ENCODE measurements around the gene ETV5. TPM values are rescaled to one million over a fixed set of nuclear protein-coding genes. Genes with fewer than 3 reads are reported as not detected.
"Not testable (repeated sequence)": the region's sequence is repeated elsewhere in the genome, so short reads cannot be mapped to it uniquely, and the experiment has no call there.

ETV5 gene
- total RNA-seq, 1 donor from 2014 or later, result 42.2 TPM

DNA sequence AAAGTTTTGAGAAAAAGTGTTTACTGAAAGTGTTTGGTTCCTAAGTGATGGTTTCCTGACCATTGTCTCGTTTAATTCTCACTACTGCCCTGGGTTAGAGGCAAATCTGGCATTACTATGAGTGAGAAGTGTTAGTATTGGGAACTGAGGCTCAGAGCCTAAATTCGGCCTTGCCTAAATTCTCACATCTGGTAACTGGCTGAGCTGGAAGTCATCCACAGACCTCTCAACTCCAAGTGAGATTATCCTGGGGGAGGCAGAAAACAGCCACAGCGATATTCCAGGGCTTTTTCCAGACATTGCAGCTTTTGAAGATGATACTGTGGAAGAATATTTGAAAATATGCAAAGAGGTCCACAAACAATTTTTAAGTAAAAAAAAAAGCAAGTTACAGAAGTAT, 86.0 kb downstream of the ETV5 start:
- H3K4me1 Mint-ChIP-seq (ENCODE audit: unreplicated experiment), result no peaks in the 10 kb centered on the region
- H3K27ac Mint-ChIP-seq, result no peak overlapping the region
- no peaks in the 10 kb centered on the region for H3K9me3 Mint-ChIP-seq
- DNase-seq (ENCODE audit: extremely low spot score, unreplicated experiment), result no peak
- H3K4me3 Mint-ChIP-seq, result no peak overlapping the region
- peaks cover 13% of the 10 kb centered on the region for H3K27me3 Mint-ChIP-seq
- no peaks in the 10 kb centered on the region for H3K36me3 Mint-ChIP-seq
- TF ChIP-seq, protein P1, sequence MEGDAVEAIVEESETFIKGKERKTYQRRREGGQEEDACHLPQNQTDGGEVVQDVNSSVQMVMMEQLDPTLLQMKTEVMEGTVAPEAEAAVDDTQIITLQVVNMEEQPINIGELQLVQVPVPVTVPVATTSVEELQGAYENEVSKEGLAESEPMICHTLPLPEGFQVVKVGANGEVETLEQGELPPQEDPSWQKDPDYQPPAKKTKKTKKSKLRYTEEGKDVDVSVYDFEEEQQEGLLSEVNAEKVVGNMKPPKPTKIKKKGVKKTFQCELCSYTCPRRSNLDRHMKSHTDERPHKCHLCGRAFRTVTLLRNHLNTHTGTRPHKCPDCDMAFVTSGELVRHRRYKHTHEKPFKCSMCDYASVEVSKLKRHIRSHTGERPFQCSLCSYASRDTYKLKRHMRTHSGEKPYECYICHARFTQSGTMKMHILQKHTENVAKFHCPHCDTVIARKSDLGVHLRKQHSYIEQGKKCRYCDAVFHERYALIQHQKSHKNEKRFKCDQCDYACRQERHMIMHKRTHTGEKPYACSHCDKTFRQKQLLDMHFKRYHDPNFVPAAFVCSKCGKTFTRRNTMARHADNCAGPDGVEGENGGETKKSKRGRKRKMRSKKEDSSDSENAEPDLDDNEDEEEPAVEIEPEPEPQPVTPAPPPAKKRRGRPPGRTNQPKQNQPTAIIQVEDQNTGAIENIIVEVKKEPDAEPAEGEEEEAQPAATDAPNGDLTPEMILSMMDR (conservative IDR thresholded peaks at IDR 0.05), result no peak

DNA sequence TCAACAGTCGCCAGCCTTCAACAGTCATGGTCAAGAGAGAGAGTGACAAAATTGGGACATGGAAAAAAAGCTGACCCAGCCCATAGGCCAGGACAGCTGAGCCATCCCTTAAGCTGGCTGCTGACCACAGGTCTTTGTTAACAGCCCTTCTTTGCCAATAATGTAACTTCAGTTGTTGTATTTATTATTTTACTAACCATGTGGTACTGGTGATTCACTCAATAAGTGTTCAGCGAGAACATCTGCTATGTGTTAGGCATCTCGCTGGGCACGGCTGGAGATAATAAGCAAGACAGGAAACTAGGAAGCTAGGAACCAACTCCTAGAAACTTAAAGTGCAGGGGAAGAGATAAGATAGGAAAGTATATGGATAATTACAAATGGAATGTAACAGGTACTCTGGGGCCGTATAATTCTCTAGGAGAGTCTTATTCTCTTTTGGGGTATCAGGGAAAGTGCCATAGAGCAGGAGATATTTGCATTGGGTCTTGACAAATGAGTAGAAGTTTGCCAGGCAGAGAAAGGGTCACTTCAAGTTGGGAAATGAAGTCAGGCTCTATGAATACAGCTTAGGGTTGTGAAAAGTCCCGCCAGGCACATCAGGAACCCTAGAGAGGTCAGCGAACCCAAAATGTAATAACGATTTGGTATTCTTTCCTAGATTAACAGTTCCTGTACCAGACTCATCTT, 87.1 kb downstream of the ETV5 start:
- TF ChIP-seq, protein P1 (conservative IDR thresholded peaks at IDR 0.05), result no peak
- Mint-ChIP-seq H3K4me1 (ENCODE audit: unreplicated experiment) (no peaks in the 10 kb centered on the region), H3K36me3 (no peaks in the 10 kb centered on the region), H3K27ac (no peak overlapping the region), H3K27me3 (peaks cover 13% of the 10 kb centered on the region), H3K4me3 (no peak overlapping the region), H3K9me3 (no peaks in the 10 kb centered on the region)
- no peak for DNase-seq (ENCODE audit: extremely low spot score, unreplicated experiment)

DNA sequence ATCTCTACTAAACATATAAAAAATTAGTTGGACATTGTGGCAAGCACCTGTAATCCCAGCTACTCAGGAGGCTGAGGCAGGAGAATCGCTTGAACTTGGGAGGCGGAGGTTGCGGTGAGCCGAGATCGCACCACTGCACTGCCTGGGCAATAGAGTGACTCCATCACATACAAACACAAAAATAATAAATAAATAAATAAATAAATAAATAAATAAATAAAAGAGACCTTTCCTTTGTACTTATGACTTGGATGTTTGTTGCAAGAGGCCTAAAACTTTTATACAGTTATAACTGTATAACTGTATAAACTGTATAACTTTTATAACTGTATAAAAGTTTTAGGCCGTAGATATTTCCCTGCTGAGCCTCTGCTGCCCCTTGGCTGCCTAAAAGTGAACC, 87.6 kb downstream of the ETV5 start:
- H3K9me3 Mint-ChIP-seq; H3K4me1 Mint-ChIP-seq (ENCODE audit: unreplicated experiment); DNase-seq (ENCODE audit: extremely low spot score, unreplicated experiment); H3K4me3 Mint-ChIP-seq; H3K36me3 Mint-ChIP-seq; H3K27ac Mint-ChIP-seq: not testable (repeated sequence)
- H3K27me3 Mint-ChIP-seq, result peaks cover 13% of the 10 kb centered on the region

DNA sequence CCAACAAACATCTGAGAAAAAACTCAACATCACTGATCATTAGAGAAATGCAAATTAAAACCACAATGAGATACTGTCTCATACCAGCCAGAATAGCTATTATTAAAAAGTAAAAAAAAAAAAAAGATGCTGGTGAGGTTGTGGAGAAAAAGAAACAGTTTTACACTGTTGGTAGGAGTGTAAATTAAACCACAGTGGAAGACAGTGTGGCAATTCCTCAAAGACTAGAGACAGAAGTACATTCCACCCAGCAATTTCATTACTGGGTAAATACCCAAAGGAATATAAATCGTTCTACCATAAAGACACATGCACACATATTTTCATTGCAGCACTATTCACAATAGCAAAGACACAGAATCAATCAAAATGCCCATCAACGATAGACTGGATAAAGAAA, 89.6 kb downstream of the ETV5 start:
- not testable (repeated sequence) for H3K27me3 Mint-ChIP-seq; H3K9me3 Mint-ChIP-seq; H3K4me1 Mint-ChIP-seq (ENCODE audit: unreplicated experiment); H3K27ac Mint-ChIP-seq; H3K36me3 Mint-ChIP-seq; H3K4me3 Mint-ChIP-seq; DNase-seq (ENCODE audit: extremely low spot score, unreplicated experiment)

DNA sequence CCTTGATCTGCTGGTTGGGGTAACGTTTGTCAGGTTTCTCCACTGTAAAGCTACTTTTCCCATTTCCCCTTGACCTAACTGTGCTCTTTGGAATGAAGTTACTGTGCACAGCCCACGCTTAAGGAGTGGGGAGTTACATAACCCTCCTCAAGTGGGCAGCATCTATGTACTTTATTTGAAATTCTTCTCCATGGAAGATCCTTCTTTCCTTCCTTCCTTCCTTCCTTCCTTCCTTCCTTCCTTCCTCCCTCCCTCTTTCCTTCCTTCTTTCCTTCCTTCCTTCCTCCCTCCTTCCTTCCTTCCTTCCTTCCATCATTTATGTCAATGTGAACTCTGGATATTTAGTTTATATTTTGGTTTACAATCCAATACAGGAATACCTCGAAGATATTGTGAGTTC, 94.0 kb downstream of the ETV5 start:
- TF ChIP-seq, protein P1 (conservative IDR thresholded peaks at IDR 0.05), result no peak
- Mint-ChIP-seq H3K4me1 (ENCODE audit: unreplicated experiment) (no peaks in the 10 kb centered on the region), H3K9me3 (no peaks in the 10 kb centered on the region), H3K4me3 (no peak overlapping the region), H3K27me3 (peaks cover 4% of the 10 kb centered on the region), H3K27ac (no peak overlapping the region), H3K36me3 (no peaks in the 10 kb centered on the region)
- no peak for DNase-seq (ENCODE audit: extremely low spot score, unreplicated experiment)

DNA sequence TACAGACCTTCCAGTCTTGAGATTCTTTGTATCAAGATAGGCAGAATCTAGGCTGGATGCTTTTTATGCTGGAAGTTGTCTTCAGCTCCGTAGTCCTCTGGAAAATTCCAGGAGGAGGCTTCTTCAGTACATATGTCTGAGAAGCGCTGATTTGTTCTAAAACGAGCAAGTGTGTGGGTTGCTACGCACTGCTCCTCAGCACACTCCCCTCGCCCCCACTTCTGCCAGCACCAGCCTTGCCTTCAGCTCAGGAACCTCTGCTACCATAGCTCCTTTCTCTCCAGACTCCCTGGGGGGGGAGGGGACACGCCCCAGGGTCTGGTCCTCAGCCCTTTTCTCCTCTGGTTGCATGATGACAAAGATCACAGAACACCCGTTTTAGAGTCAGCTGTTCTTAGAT, 95.6 kb downstream of the ETV5 start:
- Mint-ChIP-seq H3K27ac (no peak overlapping the region), H3K4me1 (ENCODE audit: unreplicated experiment) (no peaks in the 10 kb centered on the region), H3K4me3 (no peak overlapping the region), H3K36me3 (no peaks in the 10 kb centered on the region), H3K27me3 (no peaks in the 10 kb centered on the region), H3K9me3 (no peaks in the 10 kb centered on the region)
- no peak for DNase-seq (ENCODE audit: extremely low spot score, unreplicated experiment)
- TF ChIP-seq, protein P1 (conservative IDR thresholded peaks at IDR 0.05), result no peak

DNA sequence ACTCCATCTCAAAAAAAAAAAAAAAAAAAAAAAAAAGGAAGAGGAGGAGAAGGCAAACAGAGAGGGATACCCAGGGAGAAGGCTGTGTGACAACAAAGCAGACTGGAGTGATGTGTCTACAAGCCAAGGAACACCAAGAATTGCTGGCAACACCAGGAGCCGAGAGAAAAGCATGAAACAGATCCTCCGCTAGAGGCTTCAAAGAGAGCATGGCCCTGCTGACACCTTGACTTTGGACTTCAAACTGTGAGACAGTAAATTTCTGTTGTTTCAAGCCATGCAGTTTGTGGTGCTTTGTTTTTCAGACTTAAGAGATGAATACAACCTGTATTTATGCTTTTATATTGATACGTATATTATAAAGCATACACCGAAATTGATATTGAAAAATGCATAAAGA, 96.8 kb downstream of the ETV5 start:
- Mint-ChIP-seq H3K27me3 (no peaks in the 10 kb centered on the region), H3K36me3 (no peaks in the 10 kb centered on the region), H3K27ac (no peak overlapping the region), H3K4me1 (ENCODE audit: unreplicated experiment) (no peaks in the 10 kb centered on the region), H3K9me3 (no peaks in the 10 kb centered on the region), H3K4me3 (no peak overlapping the region)
- no peak for DNase-seq (ENCODE audit: extremely low spot score, unreplicated experiment)
- TF ChIP-seq, protein P1 (conservative IDR thresholded peaks at IDR 0.05), result no peak
